GM12891 (cell line): ENCODE measurements around the gene PRKCA.
A peak's percentile ranks its signal among the peaks of the same experiment; 100 is the strongest.

ENCODE experiments used
- DNase-seq: peaks from one replicate; pipeline ENCODE4 v3.0.0; 2011; ENCODE audit warnings: low spot score; ENCODE audit not compliant: insufficient read length
- FAIRE-seq: peaks from 2 replicates; lab custom pipeline; 2011; peaks lifted over from hg19 to GRCh38; lab: Jason Lieb, UNC
- PAX5 ChIP-seq: IDR thresholded peaks from 2 replicates; pipeline ENCODE4 v1.6.1; 2011; ENCODE audit warnings: low read length, moderate library complexity, mild to moderate bottlenecking; ENCODE audit not compliant: insufficient read depth, severe bottlenecking
- POLR2A ChIP-seq: IDR thresholded peaks from 2 replicates; pipeline ENCODE4 v1.6.1; 2011; ENCODE audit warnings: low read depth, low read length, control low read depth
- POLR2AphosphoS5 ChIP-seq: IDR thresholded peaks from 2 replicates; pipeline ENCODE4 v1.6.1; 2011; ENCODE audit warnings: low read depth, low read length, control low read depth
- POU2F2 ChIP-seq: IDR thresholded peaks from 2 replicates; pipeline ENCODE4 v1.6.1; 2011; ENCODE audit warnings: low read depth, mild to moderate bottlenecking, control low read depth, low read length, moderate library complexity
- SPI1 ChIP-seq: IDR thresholded peaks from 2 replicates; pipeline ENCODE4 v1.6.1; 2011; ENCODE audit warnings: low read depth, low read length, control low read depth
- TAF1 ChIP-seq: IDR thresholded peaks from 2 replicates; pipeline ENCODE4 v1.6.1; 2011; ENCODE audit warnings: low read depth, low read length, control low read depth

Gene PRKCA

GRCh38 chr17:66667090-66667489 is 364.7 kb downstream of the PRKCA start:
- DNase-seq = no peak
- FAIRE-seq = no peak
- TF ChIP-seq POLR2AphosphoS5 (no peak), TAF1 (no peak), PAX5 (no peak), SPI1 (no peak), POLR2A (no peak), POU2F2 (no peak)

GRCh38 chr17:66667491-66668030 is 365.1 kb downstream of the PRKCA start:
- DNase-seq (no peak), FAIRE-seq (no peak)
- TF ChIP-seq POLR2A = no peak
- TF ChIP-seq POU2F2 = no peak
- TF ChIP-seq TAF1 = no peak
- no peak for TF ChIP-seq PAX5
- TF ChIP-seq POLR2AphosphoS5 = no peak
- TF ChIP-seq SPI1 = no peak

GRCh38 chr17:66670206-66670605 is 367.8 kb downstream of the PRKCA start:
- DNase-seq (no peak), FAIRE-seq (no peak)
- TF ChIP-seq POU2F2 = no peak
- no peak for TF ChIP-seq PAX5
- TF ChIP-seq POLR2AphosphoS5 = no peak
- TF ChIP-seq SPI1 = peak; percentile 35; the same call in 1 of the 2 replicates

- FAIRE-seq = no peak
- TF ChIP-seq POLR2A (no peak), POU2F2 (no peak), TAF1 (no peak), POLR2AphosphoS5 (no peak), PAX5 (no peak), SPI1 (no peak)
- no peak for DNase-seq
Measured at GRCh38 chr17:66671156-66671555, 368.7 kb downstream of the PRKCA start.

- no peak for FAIRE-seq
- TF ChIP-seq PAX5 = no peak
- TF ChIP-seq POLR2A = no peak
- TF ChIP-seq SPI1 = no peak
- no peak for TF ChIP-seq POU2F2
- no peak for TF ChIP-seq TAF1
- no peak for TF ChIP-seq POLR2AphosphoS5
- no peak for DNase-seq
Measured at GRCh38 chr17:66673668-66674276, 371.4 kb downstream of the PRKCA start.

GRCh38 chr17:66675273-66675990 is 373.0 kb downstream of the PRKCA start:
- TF ChIP-seq PAX5 = no peak
- TF ChIP-seq SPI1 = no peak
- no peak for TF ChIP-seq POU2F2
- TF ChIP-seq POLR2A = no peak
- no peak for TF ChIP-seq POLR2AphosphoS5
- TF ChIP-seq TAF1 = no peak
- DNase-seq (no peak), FAIRE-seq (no peak)

GRCh38 chr17:66675991-66676371 is 373.6 kb downstream of the PRKCA start:
- FAIRE-seq (no peak), DNase-seq (no peak)
- no peak for TF ChIP-seq POLR2AphosphoS5
- TF ChIP-seq PAX5 = no peak
- TF ChIP-seq SPI1 = no peak

- no peak for FAIRE-seq
- TF ChIP-seq SPI1 = no peak
- no peak for TF ChIP-seq PAX5
- no peak for TF ChIP-seq POLR2AphosphoS5
- TF ChIP-seq TAF1 = no peak
- TF ChIP-seq POLR2A = no peak
- TF ChIP-seq POU2F2 = no peak
- no peak for DNase-seq
Measured at GRCh38 chr17:66676421-66676820, 374.0 kb downstream of the PRKCA start.

GRCh38 chr17:66677201-66677981 is 375.0 kb downstream of the PRKCA start:
- no peak for TF ChIP-seq POLR2AphosphoS5
- no peak for TF ChIP-seq TAF1
- TF ChIP-seq POU2F2 = no peak
- no peak for DNase-seq
- no peak for FAIRE-seq
